SH-SY5Y (cell line): ENCODE results near the gene TGFBR3.

ENCODE experiments used
- GATA2 ChIP-seq: IDR thresholded peaks from 2 replicates; pipeline ENCODE4 v1.6.1; 2011; ENCODE audit warnings: mild to moderate bottlenecking, low read depth, low read length
- GATA3 ChIP-seq: IDR thresholded peaks from 2 replicates; pipeline ENCODE4 v1.6.1; 2011; ENCODE audit warnings: low read depth, mild to moderate bottlenecking, low read length, moderate library complexity

GRCh38 chr1:91846007-91846638, 39.8 kb downstream of the TGFBR3 start:
- TF ChIP-seq GATA3: no peak
- TF ChIP-seq GATA2: no peak
